Measurements from ENCODE around the gene TNFRSF13B.

The TNFRSF13B gene

DNA sequence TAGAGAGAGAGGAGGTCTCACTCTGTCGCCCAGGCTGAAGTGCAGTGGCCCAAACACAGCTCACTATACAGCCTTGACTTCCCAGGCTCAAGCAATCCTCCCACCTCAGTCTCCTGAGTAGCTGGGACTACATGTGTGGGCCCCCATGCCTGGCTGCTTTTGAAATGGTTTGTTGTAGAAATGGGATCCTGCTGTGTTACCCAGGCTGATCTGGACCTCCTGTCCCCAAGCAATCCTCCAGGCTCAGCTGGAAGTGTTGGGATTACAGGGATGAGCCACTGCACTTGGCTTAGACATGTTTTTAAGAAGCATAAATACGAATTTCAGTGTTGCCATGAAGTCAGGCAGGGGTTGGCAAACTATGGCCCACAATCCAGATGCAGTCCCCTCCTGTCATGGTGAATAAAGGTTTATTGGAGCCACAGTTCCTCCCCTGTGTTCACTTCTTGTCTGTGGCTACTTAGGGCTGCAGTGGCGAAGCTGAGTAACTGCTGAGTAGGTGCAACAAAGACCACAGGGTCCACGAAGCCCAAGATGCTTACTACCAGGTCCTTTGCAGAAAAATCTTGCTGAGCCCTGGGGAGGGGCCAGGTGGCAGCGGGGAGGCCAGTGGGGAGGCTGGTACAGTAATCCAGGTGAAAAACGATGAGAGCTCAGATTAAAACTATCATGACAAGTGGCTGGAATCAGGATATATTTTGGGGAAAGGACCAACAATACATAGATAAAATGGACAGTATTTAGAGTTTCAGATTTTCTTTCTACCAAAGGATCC is 35.2 kb downstream of the TNFRSF13B start:
- DNase-seq, result no peak

DNA sequence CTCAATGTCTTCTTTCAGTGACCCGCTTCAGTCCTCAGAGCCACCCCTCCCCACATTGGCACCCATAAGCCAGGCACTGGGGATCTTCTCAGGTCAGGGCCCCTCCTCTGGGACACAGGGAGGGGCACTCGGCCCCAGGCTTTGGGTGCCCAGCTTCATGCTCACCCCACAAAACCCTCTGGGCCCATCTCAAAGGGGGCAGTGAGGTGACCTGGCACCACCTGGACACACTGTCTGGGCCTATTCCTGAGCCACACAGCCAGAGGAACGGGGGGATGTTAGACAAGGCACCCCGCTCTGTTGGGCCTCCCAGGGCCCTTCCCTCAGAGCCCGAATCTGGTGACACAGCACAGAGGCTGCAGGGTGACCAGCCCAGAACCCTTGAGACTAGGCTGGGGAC is 36.1 kb downstream of the TNFRSF13B start:
- no peak for DNase-seq

DNA sequence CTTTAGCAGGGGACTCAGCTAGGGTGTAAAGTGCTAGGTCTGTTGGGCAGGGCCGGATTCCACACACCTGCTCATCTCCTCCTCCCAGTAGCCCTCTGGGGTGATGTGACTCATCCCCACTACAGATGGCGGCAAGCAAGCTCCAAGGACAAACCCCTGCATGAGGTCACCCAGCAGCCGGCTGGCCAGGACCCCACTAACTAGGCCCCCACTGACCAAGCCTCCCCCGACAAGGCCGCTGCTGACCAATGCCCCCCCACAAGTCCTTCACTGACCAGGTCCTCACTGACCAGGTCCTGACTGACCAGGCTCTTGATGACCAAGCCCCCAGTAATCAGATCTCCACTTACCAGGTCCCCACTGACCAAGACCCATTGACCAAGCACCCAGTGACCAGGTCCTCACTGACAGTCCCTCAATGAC is 36.7 kb downstream of the TNFRSF13B start:
- no peak for DNase-seq

DNA sequence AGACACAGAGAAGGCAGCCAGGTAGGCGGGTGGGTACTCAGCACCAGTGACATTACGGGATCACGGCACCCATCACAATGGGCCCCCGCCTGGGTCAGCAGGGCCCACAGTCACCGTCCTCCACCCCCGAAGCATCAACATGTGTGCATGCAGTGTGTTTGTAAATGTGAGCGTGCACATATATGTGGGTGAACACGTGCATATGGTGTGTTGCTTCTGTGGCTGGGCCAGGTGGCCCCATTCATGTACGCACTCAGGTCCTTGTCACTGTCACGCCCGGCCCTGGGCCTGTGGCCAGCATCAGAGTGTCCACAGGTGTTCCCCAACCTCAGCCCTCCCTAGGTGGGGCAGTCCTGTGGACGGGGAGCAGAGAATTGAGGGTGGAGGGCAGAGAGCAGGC is 37.1 kb downstream of the TNFRSF13B start:
- DNase-seq, result no peak

DNA sequence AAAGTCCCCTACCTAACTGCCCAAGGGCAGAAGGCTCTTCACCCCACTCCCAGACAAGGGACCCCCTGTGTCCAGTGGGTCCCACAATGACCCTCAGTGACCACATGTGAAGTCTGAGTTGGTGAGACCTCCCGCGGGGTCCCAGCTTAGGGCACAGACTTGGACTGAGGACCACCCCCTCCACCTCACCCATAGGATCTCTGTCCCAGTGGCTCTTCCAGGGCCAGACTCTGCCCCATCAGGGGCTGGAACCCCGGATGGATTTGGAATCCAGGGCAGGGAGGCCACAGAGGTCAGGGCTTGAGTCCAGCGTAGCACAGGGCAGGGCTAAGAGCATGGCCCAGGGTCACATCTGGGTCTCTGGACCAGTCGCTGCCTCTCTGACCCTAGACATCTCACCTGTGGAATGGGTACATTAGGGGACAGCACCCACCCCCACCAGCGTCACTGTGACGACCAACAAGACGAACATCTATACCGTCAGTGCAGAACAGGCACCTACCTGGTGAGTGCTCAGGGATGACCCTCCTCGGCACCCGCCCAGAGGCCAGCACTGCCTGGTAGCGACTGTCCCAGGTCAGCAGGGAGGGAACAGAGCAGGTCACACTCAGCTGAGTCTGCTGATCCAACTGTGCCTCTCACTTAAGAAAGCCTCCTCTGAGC is 37.7 kb downstream of the TNFRSF13B start:
- DNase-seq, result no peak

DNA sequence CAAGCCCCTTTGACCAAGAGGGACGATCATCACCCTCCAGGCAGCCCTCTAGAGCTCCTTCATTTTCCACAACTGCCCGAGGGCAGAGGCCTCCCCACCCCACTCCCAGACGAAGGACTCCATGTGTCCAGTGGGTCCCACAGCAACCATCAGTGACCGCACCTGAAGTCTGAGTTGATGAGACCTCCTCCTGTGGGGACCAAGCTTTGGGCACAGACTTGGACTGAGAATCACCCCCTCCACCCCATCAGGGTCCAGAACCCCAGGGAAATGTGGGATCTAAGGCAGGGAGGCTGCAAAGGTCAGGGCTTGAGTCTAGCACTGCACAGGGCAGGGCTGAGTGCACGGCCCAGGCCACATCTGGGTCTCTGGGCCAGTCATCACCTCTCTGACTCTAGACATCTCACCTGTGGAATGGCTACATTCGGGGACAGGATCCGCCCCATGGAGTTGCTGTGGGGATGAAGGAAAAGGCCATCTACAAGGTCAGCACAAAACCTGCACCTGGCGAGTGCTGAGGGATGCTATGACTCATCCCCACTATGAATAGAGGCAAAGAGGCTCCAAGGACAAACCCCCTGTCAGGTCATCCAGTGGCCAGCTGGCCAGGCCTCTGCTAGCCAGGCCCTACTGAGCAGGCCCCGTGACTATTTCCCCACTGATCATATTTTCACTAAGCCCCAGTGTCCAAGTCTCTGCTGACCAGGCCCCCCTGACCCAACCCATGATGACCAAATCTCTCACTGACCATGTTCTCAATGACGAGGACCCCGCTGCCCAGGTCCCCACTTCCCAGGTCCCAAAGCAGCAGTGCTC is 38.4 kb downstream of the TNFRSF13B start:
- DNase-seq, result no peak

DNA sequence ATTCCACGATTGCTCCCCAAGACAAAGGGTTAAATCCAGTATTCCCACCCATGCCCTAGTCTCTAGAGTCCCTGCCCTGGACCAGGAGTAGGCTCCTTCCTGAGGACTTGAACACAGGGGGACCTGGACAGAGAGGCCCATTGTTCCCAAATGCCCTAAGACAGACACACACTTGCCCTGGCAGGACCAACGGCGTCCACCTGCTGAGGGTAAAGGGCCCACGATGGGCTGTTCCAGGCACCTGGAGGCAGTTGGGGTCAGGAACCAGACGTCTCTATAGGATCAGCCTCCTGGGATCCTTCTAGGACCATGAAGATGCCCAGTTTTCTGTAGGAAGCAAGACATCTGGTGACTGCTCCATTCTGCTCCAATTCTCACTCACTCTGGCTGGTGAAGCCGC is 39.3 kb downstream of the TNFRSF13B start:
- DNase-seq, result no peak

DNA sequence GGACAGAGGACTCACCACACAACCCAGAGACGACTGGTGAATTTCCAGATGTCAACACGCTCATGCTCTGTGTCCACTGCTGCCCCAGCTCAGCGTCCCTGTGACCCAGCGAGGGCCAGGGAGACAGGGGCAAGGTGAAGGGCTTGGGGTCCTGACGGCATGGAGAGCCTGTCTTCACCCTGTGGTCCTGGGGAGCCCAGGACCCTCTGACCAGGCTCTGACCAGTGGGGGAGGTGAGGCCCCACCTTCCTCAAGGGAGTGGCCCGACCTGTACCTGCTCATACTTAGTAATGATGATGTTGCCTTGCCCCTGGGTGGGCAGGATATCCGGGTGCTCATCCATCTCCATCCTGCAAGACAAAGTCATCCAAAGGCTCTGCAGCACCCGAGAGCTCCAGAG is 39.8 kb downstream of the TNFRSF13B start:
- no peak for DNase-seq

DNA sequence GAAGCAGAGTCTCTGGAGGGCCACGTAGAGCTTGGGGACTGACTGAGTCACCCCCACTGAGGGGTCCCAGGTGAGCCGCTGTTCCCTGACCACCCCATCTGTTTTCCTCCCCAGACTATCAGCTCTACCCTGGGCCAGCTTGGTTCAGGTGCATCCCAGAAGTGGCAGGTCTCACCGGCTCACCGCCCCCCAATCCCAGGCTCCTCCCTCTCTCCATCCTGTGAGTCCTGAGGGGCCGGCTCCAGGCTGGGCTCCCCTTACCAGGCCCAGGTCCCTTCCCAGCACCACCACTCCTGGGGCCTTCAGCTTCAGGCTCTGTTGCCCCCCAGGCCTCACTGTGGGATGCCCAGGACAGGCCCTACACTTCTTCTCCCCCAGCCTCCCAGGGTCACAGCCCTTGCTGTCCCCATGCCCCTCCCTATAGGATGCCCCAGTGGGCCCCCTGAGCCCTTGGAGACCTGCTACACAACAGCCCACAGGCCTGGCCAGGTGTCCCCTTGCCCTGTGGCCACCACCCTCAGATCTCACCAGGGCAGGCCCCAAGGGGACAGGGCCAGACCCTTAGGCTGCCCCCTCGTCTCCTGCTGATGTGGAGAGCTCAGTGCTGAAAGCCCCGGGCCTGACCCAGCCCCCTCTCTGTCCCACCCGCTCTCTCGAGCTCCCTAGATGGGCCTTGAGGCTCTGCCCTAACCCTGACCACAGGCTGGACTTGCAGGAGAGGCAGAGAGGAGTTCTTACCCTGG is 40.4 kb downstream of the TNFRSF13B start:
- DNase-seq, result no peak

DNA sequence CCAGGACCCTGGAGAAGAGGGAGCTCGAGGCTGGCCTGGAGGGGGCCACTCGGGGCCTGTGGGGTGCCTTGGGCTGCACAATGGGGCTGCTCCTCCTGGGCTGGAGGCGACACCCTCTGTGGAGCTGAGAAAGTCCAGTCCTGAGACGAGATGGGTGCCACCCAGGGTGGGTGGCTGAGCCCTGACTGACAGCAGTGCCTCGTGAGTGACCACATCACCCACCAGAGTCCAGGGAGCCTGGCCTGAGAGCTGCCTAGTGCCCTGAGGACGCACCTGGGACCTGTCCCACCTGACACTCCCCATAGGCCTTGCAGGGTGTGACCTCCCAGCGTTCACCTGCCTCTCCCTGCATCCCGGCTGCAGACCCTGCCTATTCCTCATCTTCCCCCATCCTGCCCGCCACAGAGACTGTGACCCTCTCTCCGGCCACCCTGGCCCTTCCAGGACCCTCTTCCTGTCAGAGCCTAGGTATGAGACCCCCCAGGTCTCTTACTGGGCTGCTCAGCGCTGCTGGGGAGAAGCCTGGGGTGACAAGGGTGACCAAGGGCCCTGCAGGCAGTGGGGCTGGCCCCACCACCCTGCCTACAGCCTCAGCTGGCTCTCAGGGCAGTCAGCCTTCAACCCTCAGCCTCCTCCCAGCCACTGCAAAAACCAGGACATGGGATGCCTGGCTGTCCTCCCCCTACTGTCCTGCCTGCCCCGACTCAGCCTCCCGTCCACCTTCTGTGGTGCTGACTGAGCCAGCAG is 41.2 kb downstream of the TNFRSF13B start:
- DNase-seq, result no peak

DNA sequence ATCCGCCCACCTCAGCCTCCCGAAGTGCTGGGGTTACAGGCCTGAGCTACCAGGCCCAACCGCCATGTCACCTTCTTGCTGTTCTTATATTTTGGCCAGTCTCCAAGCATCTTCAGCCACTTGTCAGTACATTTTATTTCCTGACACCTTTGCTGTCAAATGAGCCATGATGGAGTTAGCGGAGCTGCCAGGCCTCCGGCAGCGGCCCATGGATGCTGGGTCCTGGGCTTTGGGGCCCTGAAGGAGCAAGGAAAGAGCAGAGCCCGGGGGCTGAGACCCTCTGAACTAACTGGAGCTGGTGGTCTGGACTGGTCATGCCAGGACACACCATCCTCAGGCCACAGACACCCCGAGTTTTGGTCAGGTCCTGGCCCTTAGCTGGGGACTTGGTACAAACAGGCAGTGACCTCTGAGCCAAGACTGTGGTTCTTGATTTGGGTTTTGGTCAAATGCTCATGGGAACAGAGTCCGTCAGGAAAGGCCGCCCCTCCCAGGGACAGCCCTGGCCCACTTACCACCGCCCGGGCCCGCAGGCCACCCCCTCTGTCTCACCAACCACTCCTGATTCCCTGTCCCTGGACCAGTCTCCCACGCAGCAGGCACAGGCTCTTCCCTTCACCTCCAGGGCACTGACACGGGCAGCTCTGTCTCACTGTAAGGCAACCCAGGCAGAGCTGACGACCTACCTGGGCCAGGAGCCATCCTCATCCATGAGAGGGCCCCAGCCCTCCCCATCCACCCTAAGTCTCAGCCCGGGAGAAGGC is 42.0 kb downstream of the TNFRSF13B start:
- no peak for DNase-seq

DNA sequence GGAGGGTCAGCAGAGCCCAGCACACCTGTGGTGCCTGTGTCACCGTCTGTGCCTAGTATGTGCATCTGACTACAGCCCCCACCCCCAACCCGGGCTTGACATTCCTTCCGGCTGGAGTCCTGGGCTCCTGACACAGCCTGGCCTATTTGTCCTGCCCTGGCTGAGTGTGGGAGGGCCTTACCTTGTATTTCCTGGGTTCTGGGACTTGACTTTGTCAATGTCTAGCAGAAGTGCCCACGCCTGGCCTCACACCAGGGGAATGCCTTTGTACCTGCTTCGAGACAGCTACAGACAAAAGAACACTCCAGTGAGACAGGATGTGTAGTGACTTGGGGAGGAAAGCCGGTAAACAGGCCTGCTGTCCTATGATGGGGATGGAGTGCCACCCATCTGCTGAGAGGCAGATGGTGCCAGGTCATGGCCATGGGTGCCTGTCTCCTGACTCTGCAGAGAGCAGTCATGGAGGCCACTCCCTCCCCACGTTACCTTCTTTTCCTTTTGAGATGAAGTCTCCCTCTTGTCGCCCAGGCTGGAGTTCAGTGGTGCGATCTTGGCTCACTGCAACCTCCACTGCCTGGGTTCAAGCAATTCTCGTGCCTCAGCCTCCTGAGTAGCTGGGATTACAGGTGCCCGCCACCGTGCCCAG is 42.8 kb downstream of the TNFRSF13B start:
- no peak for DNase-seq

DNA sequence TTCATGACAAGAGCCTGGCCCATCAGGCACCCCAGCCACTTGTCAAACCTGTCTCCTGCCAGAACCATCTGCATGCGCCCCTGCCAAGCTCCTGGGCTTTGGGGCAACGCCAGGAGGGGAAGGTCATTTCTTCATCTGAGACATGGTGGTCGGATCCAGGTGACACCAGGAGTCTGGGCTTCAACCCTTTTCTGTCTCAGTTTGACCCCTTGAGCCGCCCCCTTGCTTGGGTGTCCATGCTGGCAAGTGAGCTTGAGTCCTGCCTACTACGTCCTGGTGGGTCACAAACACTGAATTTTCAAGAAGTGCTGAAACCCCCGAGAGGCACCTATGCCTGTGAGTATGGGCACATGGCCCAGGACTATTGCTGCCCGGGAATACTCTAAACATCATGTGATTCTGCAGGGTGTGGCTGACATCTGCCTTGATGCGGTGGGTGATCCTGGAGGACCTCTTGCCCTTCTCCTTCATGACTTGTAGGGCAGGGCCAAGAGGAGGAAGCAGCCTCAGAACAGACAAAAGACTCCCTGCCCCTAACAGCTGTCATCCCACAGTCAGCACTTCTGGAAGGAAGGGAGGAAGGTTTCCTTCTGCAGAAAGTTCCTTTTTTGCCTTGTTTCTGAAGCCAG is 43.4 kb downstream of the TNFRSF13B start:
- DNase-seq, result no peak

DNA sequence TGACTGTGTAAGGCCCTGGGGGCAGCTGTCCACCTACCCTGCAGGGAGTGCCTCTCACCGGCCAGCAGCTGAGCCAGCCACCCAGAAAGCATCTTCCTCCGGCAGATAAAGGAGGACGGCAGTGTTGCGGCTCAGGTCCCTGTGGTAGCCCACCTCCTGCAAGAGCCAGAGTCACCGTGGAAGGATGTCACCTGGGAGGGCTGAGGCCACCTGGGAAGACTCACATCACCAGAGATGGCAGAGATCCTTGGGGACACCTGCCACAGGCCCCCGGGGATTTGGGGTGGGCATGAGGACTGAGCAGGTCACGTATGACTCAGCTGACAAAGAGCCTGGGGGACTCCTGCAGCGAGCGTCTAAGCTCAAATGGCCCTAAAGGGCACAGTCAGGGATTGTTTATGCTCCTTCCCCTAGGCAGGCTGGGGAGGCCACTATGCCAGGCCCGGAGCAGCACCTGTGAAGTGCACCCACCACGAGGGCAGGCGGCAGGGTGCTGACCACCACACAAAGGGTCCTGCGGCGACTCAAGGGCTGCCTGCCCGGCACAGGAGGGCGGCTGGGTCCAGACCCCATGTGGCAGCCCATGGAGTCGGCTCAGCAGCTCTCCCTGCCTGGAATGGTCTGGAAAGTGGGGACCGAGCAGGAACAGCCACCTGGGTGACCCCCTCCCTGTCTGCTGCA is 44.1 kb downstream of the TNFRSF13B start:
- DNase-seq, result no peak

DNA sequence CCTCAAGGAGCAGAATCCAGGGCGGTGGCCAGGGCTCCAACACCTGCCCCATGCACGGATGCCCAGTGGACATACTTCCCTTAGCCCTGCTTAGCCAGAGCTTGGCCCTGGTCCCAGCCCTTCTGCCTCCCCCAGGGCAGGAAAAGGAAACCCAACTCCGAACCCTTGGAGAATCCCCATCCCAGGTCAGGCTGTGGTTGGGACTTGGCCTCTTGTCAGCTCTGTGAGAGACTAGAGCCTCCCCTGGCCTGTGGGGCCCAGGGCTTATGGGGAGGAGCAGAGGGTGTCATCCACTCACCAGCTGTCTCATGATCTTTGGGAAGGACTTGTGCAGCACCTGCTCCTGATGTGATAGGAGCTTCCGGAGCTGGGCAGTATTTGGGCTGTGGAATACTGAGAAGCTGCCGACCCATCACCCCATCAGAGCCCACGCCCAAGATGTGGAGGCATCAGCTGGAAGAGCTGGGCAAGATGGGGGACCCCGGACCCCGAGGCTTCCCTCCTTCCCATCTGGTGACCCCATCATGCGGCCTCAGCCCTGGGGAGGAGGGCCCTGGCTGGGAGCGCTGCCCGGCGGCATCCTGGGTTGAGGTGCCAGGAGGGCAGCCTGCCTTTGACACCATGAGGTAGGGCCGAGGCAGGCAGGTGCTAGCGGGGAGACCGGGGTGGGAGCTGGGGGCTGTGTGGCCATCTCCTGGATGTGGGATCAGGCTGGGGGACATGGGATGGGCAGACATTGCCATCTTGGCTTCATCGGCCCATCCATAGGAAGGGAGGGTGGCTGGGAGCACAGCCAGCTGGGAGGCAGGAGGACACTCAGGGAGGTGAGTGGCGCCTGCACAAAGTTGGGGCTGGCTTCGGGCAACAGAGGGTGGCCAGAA is 45.1 kb downstream of the TNFRSF13B start:
- DNase-seq, result no peak

DNA sequence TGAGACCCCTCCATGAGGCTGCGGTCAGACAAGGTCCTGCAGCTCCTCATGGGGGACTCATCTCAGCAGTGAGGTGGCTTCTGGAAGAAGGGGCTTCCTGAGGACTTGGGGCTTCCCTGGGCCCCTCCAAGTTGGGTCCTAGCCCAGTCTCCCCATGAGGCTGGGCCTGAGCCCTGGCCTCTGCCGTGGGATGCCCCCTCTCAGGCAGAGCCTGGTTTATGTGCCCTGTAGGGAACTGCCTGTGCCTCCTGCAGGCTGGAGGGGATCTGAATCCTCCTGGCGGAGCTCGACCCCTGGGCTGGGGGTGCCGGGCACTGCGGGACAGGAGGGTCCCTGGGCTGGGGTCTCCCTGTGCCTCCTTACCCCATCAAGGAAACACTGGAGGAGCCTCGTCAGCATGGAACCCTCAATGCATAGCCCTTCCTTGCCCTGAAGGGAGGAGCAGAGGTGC is 45.8 kb downstream of the TNFRSF13B start:
- no peak for DNase-seq

DNA sequence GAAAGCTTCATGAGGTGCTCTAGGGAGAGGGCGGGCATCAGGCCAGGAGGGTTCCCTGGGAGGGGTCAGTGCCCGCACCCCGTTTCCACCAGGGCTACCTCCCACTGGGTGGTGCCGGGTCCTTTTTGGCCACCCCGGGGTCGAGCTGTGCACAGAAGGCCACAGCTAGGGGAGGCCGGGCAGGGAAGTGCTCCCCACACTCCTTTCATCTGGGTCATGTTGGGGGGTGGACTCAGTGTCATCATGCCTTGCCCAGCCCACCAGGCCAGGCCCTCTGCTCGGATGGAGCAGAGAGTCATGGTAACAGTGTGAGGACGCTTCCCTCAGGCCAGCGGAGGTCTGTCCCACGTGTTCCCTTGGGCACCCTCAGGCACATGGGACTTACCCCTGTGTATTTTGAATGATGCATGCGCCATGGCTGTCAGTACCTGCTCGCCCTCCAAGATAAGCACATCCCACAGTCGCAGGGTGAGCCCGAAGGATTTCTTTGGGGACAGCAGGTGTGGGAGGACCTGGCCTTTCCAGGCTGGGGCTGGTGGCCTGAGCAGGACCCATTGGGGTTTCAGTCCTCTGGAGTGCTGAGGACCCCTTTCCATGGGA is 46.4 kb downstream of the TNFRSF13B start:
- no peak for DNase-seq
